IMR-90 (cell line): ENCODE results near the gene TGM2. TPM values are rescaled to one million over a fixed set of nuclear protein-coding genes. Genes with fewer than 3 reads are reported as not detected.

ENCODE experiments used
- ATAC-seq: fragments of 200-7000 bp; cut with Tn5 transposase; 2 replicates; pipeline ENCODE4 v1.9.1; 2020; ENCODE audit warnings: low read depth, mild to moderate bottlenecking, moderate library complexity
- BruUV-seq: library from RNA; stranded (reverse); fragments of 400-500 nt; replicated peaks from 2 replicates; lab custom pipeline; 2021; lab: Mats Ljungman, UMichigan
- CTCF ChIA-PET: fragments of 300-600 bp; formaldehyde crosslinking; extraction: SDS; loops from one replicate; lab custom pipeline; 2021; ENCODE audit warnings: antibody characterized with exemption; lab: Yijun Ruan, JAX
- POLR2A ChIA-PET: fragments of 300-600 bp; sonication (Branson Sonifier 250); formaldehyde crosslinking; loops from one replicate; lab custom pipeline; 2022; ENCODE audit warnings: antibody characterized with exemption; ENCODE audit not compliant: unreplicated experiment; lab: Charles Lee
- DNase-seq: peaks from one replicate; pipeline ENCODE4 v3.0.0; 2013
- H2AFZ ChIP-seq: replicated peaks from 2 replicates; pipeline ENCODE3; 2013; ENCODE audit warnings: low read length, mild to moderate bottlenecking; ENCODE audit not compliant: poor library complexity
- H2AK5ac ChIP-seq: 2 replicates; pipeline ENCODE4 v1.6.1; 2013; ENCODE audit warnings: low read depth, low read length, inconsistent platforms
- H2AK9ac ChIP-seq: replicated peaks from 2 replicates; pipeline ENCODE3; 2013; ENCODE audit warnings: mild to moderate bottlenecking, low read depth, low read length, moderate library complexity; ENCODE audit not compliant: poor library complexity
- H2BK120ac ChIP-seq: 2 replicates; pipeline ENCODE4 v1.6.1; 2013; ENCODE audit warnings: low read depth, low read length, inconsistent platforms
- H2BK15ac ChIP-seq: 3 replicates; pipeline ENCODE4 v1.6.1; 2013; ENCODE audit warnings: low read depth, low read length, inconsistent platforms
- H2BK20ac ChIP-seq: 2 replicates; pipeline ENCODE4 v1.6.1; 2013; ENCODE audit warnings: low read depth, mild to moderate bottlenecking, inconsistent platforms, low read length, moderate library complexity
- H2BK5ac ChIP-seq: 2 replicates; pipeline ENCODE4 v1.6.1; 2013; ENCODE audit warnings: mild to moderate bottlenecking, low read depth, low read length, inconsistent platforms; ENCODE audit not compliant: poor library complexity, severe bottlenecking
- H3K14ac ChIP-seq: replicated peaks from 2 replicates; pipeline ENCODE4 v1.6.1; 2013; ENCODE audit warnings: low read depth, low read length, inconsistent platforms
- H3K18ac ChIP-seq: 2 replicates; pipeline ENCODE4 v1.6.1; 2013; ENCODE audit warnings: low read depth, low read length, control low read depth
- H3K23ac ChIP-seq: 2 replicates; pipeline ENCODE4 v1.6.1; 2013; ENCODE audit warnings: low read depth, low read length, inconsistent platforms
- H3K27ac ChIP-seq: 2 replicates; pipeline ENCODE4 v1.5.1; 2013; ENCODE audit warnings: mild to moderate bottlenecking, control low read depth, low read length; ENCODE audit not compliant: insufficient read depth
- H3K27me3 ChIP-seq: 2 replicates; pipeline ENCODE4 v1.6.1; 2013; ENCODE audit warnings: low read length; ENCODE audit not compliant: control insufficient read depth, insufficient read depth
- H3K36me3 ChIP-seq: 2 replicates; pipeline ENCODE4 v1.6.1; 2013; ENCODE audit warnings: low read length, mixed read lengths; ENCODE audit not compliant: control insufficient read depth, insufficient read depth
- H3K4ac ChIP-seq: 2 replicates; pipeline ENCODE4 v1.6.1; 2013; ENCODE audit warnings: low read depth, low read length, inconsistent platforms
- H3K4me1 ChIP-seq: 2 replicates; pipeline ENCODE4 v1.6.1; 2013; ENCODE audit warnings: low read length, mixed read lengths; ENCODE audit not compliant: control insufficient read depth, insufficient read depth
- H3K4me2 ChIP-seq: 2 replicates; pipeline ENCODE4 v1.6.1; 2013; ENCODE audit warnings: low read depth, mild to moderate bottlenecking, control low read depth, low read length, moderate library complexity
- H3K4me3 ChIP-seq: 2 replicates; pipeline ENCODE4 v1.5.1; 2013; ENCODE audit warnings: low read depth, mild to moderate bottlenecking, control low read depth, low read length, moderate library complexity; ENCODE audit not compliant: insufficient read depth
- H3K56ac ChIP-seq: 2 replicates; pipeline ENCODE4 v1.6.1; 2013; ENCODE audit warnings: low read length, inconsistent platforms; ENCODE audit not compliant: insufficient read depth; ENCODE audit errors: extremely low read depth
- H3K79me1 ChIP-seq, 2 experiments: 2 replicates each; pipeline ENCODE4 v1.6.1; 2013; ENCODE audit warnings: low read length in 2 of 2, inconsistent platforms in 1 of 2, low read depth in 1 of 2
- H3K9ac ChIP-seq: 2 replicates; pipeline ENCODE4 v1.6.1; 2013; ENCODE audit warnings: low read depth, low read length, control low read depth
- H3K9me1 ChIP-seq: 2 replicates; pipeline ENCODE4 v1.6.1; 2013; ENCODE audit warnings: low read length, inconsistent platforms; ENCODE audit not compliant: insufficient read depth
- H3K9me3 ChIP-seq: 2 replicates; pipeline ENCODE4 v1.6.1; 2013; ENCODE audit warnings: low read length; ENCODE audit not compliant: control insufficient read depth, insufficient read depth
- H4K20me1 ChIP-seq: 2 replicates; pipeline ENCODE4 v1.6.1; 2013; ENCODE audit warnings: low read length, inconsistent platforms; ENCODE audit not compliant: insufficient read depth
- H4K5ac ChIP-seq: 2 replicates; pipeline ENCODE4 v1.6.1; 2013; ENCODE audit warnings: mild to moderate bottlenecking, low read depth, low read length, control low read depth
- H4K8ac ChIP-seq, 2 experiments: 2 replicates each; pipeline ENCODE4 v1.6.1; 2013; ENCODE audit warnings: low read depth in 2 of 2, low read length in 2 of 2, control low read depth in 1 of 2, inconsistent platforms in 1 of 2
- H4K91ac ChIP-seq: 2 replicates; pipeline ENCODE4 v1.6.1; 2013; ENCODE audit warnings: low read depth, low read length, inconsistent platforms; ENCODE audit not compliant: insufficient read depth
- BHLHE40 ChIP-seq: fragments of 150-350 bp; IDR thresholded peaks from 2 replicates; pipeline ENCODE4 v1.6.1; 2016; ENCODE audit warnings: mild to moderate bottlenecking, low read depth, low read length
- CHD1 ChIP-seq: IDR thresholded peaks from 2 replicates; pipeline ENCODE4 v1.6.1; 2012; ENCODE audit warnings: low read depth, low read length, improper control_type of control experiment
- FOS ChIP-seq: fragments of 150-350 bp; IDR thresholded peaks from 2 replicates; pipeline ENCODE4 v1.6.1; 2016; ENCODE audit warnings: low read depth, low read length
- MAFK ChIP-seq: IDR thresholded peaks from 2 replicates; pipeline ENCODE4 v1.6.1; 2012; ENCODE audit warnings: low read depth, low read length, improper control_type of control experiment
- MAZ ChIP-seq: IDR thresholded peaks from 2 replicates; pipeline ENCODE4 v1.6.1; 2012; ENCODE audit warnings: low read depth, mild to moderate bottlenecking, low read length, improper control_type of control experiment, moderate library complexity, borderline replicate concordance
- MXI1 ChIP-seq: IDR thresholded peaks from 2 replicates; pipeline ENCODE4 v1.6.1; 2012; ENCODE audit warnings: low read depth, mild to moderate bottlenecking, low read length, moderate library complexity, borderline replicate concordance
- NFE2L2 ChIP-seq: fragments of 150-350 bp; IDR thresholded peaks from 2 replicates; pipeline ENCODE4 v1.6.1; 2016; ENCODE audit warnings: low read depth, mild to moderate bottlenecking, low read length
- POLR2A ChIP-seq: IDR thresholded peaks from 2 replicates; pipeline ENCODE4 v1.6.1; 2012; ENCODE audit warnings: mild to moderate bottlenecking, low read depth, low read length
- RCOR1 ChIP-seq: IDR thresholded peaks from 2 replicates; pipeline ENCODE4 v1.6.1; 2012; ENCODE audit warnings: mild to moderate bottlenecking, low read length, improper control_type of control experiment; ENCODE audit not compliant: insufficient replicate concordance
- WGBS, 2 experiments: methylation state at CpG; one replicate each; pipeline versions ENCODE4 v1.1.5 to v1.1.7; 2013; ENCODE audit warnings: missing lambda C conversion rate in 2 of 2; ENCODE audit not compliant: insufficient read length in 1 of 2; ENCODE audit errors: extremely low coverage in 2 of 2; 5-methylcytosine and 5-hydroxymethylcytosine counted together
- dilution Hi-C: fragments of 300-500 bp; cut with HindIII; formaldehyde crosslinking; loops from one replicate; pipeline ENCODE4 v1.14.3; 2018; ENCODE audit warnings: low sequenced_read_pairs; ENCODE audit not compliant: unreplicated experiment
- in situ Hi-C: fragments of 300-500 bp; cut with MboI; formaldehyde crosslinking; loops from 3 replicates; pipeline ENCODE4 v1.14.3; 2019; ENCODE audit warnings: low sequenced_read_pairs, inconsistent platforms, mixed read lengths
- intact Hi-C: fragments of 100-400 bp; cut with micrococcal nuclease; formaldehyde crosslinking; loops from 2 replicates; pipeline ENCODE4 v1.10.0; 2022
- polyA plus RNA-seq, 3 experiments: library from polyadenylated mRNA; depleted of rRNA; stranded (reverse); fragments of >200 nt; gene quantifications; 2 replicates each; pipeline ENCODE4 v1.2.3, GENCODE V29; 2012; ENCODE audit warnings: low replicate concordance in 1 of 3
- total RNA-seq: library from RNA; depleted of rRNA; stranded (reverse); fragments of >200 nt; gene quantifications from 2 replicates; pipeline ENCODE4 v1.2.3, GENCODE V29; 2012
- TF ChIP-seq, protein P1 (sequence below): conservative IDR thresholded peaks from 2 replicates; pipeline ENCODE4 v1.5.1; 2012; ENCODE audit warnings: mild to moderate bottlenecking, low read depth, low read length, improper control_type of control experiment

Gene TGM2
- total and polyA plus RNA-seq, 2 of the 4 experiments (the other 2 are of a cell fraction): 239 to 268 TPM

GRCh38 chr20:38106461-38106860 lies 58.6 kb downstream of the TGM2 start:
- Histone ChIP-seq H4K8ac (no peak overlapping the region), H3K27me3 (no peaks in the 10 kb centered on the region), H3K18ac (no peak overlapping the region), H3K9ac (no peak overlapping the region), H2AK5ac (no peak overlapping the region), H2BK15ac (no peak overlapping the region), H4K91ac (no peak overlapping the region), H2BK5ac (no peak overlapping the region), H3K4ac (no peak overlapping the region), H3K4me3 (no peak overlapping the region), H3K4me1 (peaks cover 18% of the 10 kb centered on the region), H2BK120ac (no peak overlapping the region), H3K9me1 (peaks cover 24% of the 10 kb centered on the region), H3K23ac (no peak overlapping the region), H3K36me3 (no peaks in the 10 kb centered on the region), H4K5ac (no peak overlapping the region), H2BK20ac (no peak overlapping the region), H2AFZ (no peak overlapping the region), H3K27ac (no peak overlapping the region), H2AK9ac (no peak overlapping the region), H3K56ac (no peak overlapping the region), H3K4me2 (no peak overlapping the region), H4K20me1 (no peaks in the 10 kb centered on the region), H3K9me3 (no peaks in the 10 kb centered on the region), H3K14ac (no peak overlapping the region), H3K79me1 (no peaks in the 10 kb centered on the region)
- WGBS, 2 experiments: 93% methylated on average over 3 of the region's 5 CpGs; no CpG with 5 or more reads in 1 of the 2 experiments
- no TSS peak for BruUV-seq
- in situ Hi-C loops (no loop called here), intact Hi-C loops (no loop called here), dilution Hi-C loops (no loop called here)
- POLR2A ChIA-PET: no interaction called here
- TF ChIP-seq POLR2A (no peak), MAZ (no peak), MXI1 (no peak), NFE2L2 (no peak), MAFK (no peak), FOS (no peak), BHLHE40 (no peak), CHD1 (no peak), RCOR1 (no peak)
- TF ChIP-seq, protein P1, sequence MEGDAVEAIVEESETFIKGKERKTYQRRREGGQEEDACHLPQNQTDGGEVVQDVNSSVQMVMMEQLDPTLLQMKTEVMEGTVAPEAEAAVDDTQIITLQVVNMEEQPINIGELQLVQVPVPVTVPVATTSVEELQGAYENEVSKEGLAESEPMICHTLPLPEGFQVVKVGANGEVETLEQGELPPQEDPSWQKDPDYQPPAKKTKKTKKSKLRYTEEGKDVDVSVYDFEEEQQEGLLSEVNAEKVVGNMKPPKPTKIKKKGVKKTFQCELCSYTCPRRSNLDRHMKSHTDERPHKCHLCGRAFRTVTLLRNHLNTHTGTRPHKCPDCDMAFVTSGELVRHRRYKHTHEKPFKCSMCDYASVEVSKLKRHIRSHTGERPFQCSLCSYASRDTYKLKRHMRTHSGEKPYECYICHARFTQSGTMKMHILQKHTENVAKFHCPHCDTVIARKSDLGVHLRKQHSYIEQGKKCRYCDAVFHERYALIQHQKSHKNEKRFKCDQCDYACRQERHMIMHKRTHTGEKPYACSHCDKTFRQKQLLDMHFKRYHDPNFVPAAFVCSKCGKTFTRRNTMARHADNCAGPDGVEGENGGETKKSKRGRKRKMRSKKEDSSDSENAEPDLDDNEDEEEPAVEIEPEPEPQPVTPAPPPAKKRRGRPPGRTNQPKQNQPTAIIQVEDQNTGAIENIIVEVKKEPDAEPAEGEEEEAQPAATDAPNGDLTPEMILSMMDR: no peak
- DNase-seq (no peak), ATAC-seq (no peak)
- CTCF ChIA-PET: no interaction called here
